ENCODE data around the gene B4GALNT4. TPM values are rescaled to one million over a fixed set of nuclear protein-coding genes. Genes with fewer than 3 reads are reported as not detected.

B4GALNT4 gene
- total and polyA plus RNA-seq, 2 of the 4 experiments (the other 2 are of a cell fraction), result 5.2 to 38.6 TPM

DNA sequence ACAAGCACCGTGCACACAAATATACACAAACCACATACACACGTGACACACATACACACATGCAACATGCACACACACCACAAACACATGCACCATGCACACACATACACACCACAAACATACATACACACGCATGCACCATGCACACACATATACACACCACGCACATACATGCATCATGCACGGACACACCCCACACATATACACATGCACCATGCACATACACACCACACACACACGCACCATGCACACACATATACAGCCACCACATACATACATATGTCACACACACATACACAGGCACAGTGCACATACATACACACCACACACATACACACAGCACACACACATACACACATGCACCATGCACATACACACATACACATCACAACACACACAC lies 12.7 kb upstream of the B4GALNT4 start:
- dilution Hi-C loops (cut with HindIII; ENCODE audit: low sequenced_read_pairs, unreplicated experiment) (no loop called here), intact Hi-C loops (cut with micrococcal nuclease) (loop anchor here (2.0 kb wide), 2 partner anchors 44 to 150 kb away; partner anchors contain the start of genes BET1L and RIC8A), in situ Hi-C loops (cut with MboI; ENCODE audit: low sequenced_read_pairs) (loop anchor here (10.0 kb wide), 1 partner anchor 52 kb away; the partner anchor contains the start of gene IFITM2)
- Histone ChIP-seq H3K4ac (ENCODE audit: low read depth, low read length) (no peak overlapping the region), H3K23ac (ENCODE audit: low read depth, low read length) (no peak overlapping the region), H3K56ac (ENCODE audit: extremely low read depth, insufficient read depth, low read length) (no peak overlapping the region), H2BK15ac (ENCODE audit: low read depth, low read length) (no peak overlapping the region), H2AK5ac (ENCODE audit: low read depth, low read length) (no peak overlapping the region), H2AK9ac (replicated peaks; ENCODE audit: low read depth, low read length, poor library complexity) (peak overlapping the region; percentile 5), H3K9ac (ENCODE audit: low read depth, low read length) (no peak overlapping the region), H3K36me3 (ENCODE audit: control insufficient read depth, insufficient read depth, low read length) (no peaks in the 10 kb centered on the region), H3K4me3 (ENCODE audit: insufficient read depth, low read depth, low read length) (no peak overlapping the region), H4K91ac (ENCODE audit: insufficient read depth, low read depth, low read length) (no peak overlapping the region), H2BK20ac (ENCODE audit: low read depth, low read length) (no peak overlapping the region), H2BK5ac (ENCODE audit: low read depth, low read length, poor library complexity, severe bottlenecking) (peak overlapping the region; percentile 100), H3K4me2 (ENCODE audit: low read depth, low read length) (no peak overlapping the region), H3K9me3 (ENCODE audit: control insufficient read depth, insufficient read depth, low read length) (peaks cover 2% of the 10 kb centered on the region; the same call in 1 of the 2 replicates), H2BK120ac (ENCODE audit: low read depth, low read length) (no peak overlapping the region), H4K20me1 (ENCODE audit: insufficient read depth, low read length) (no peaks in the 10 kb centered on the region), H3K79me1 (ENCODE audit: low read depth in 1 of 2, low read length in 2 of 2) (peaks cover 0 to 17% of the 10 kb centered on the region in 2 experiments; a peak in 1 of 4 replicates), H3K18ac (ENCODE audit: low read depth, low read length) (no peak overlapping the region), H3K4me1 (ENCODE audit: control insufficient read depth, insufficient read depth, low read length) (peaks cover 8% of the 10 kb centered on the region), H3K27ac (ENCODE audit: insufficient read depth, low read length) (no peak overlapping the region), H2AFZ (replicated peaks; ENCODE audit: low read length, poor library complexity) (peak overlapping the region; percentile 37), H3K27me3 (ENCODE audit: control insufficient read depth, insufficient read depth, low read length) (peaks cover 8% of the 10 kb centered on the region), H4K8ac (ENCODE audit: low read depth in 2 of 2, low read length in 2 of 2) (no peak overlapping the region), H3K9me1 (ENCODE audit: insufficient read depth, low read length) (peaks cover 27% of the 10 kb centered on the region), H4K5ac (ENCODE audit: low read depth, low read length) (no peak overlapping the region), H3K14ac (replicated peaks; ENCODE audit: low read depth, low read length) (no peak overlapping the region)
- BruUV-seq (replicated peaks), result no TSS peak
- TF ChIP-seq MXI1 (IDR thresholded peaks at IDR 0.05; ENCODE audit: borderline replicate concordance, low read depth, low read length), result no peak
- TF ChIP-seq POLR2A (IDR thresholded peaks at IDR 0.05; ENCODE audit: low read depth, low read length), result no peak
- no peak for TF ChIP-seq NFE2L2 (IDR thresholded peaks at IDR 0.05; ENCODE audit: low read depth, low read length)
- no peak for TF ChIP-seq RCOR1 (IDR thresholded peaks at IDR 0.05; ENCODE audit: insufficient replicate concordance, low read length)
- TF ChIP-seq CTCF (conservative IDR thresholded peaks at IDR 0.05; ENCODE audit: low read depth, low read length), result no peak
- TF ChIP-seq SMC3 (IDR thresholded peaks at IDR 0.05; ENCODE audit: low read depth, low read length), result no peak
- TF ChIP-seq FOS (IDR thresholded peaks at IDR 0.05; ENCODE audit: low read depth, low read length), result no peak
- no peak for TF ChIP-seq BHLHE40 (IDR thresholded peaks at IDR 0.05; ENCODE audit: low read depth, low read length)
- ATAC-seq (ENCODE audit: low read depth) (no peak), DNase-seq (no peak)
- ChIA-PET CTCF (interaction anchor here (1.6 kb wide), 1 partner anchor 17 kb away, joined by 3 read pairs; no protein-coding TSS in a partner anchor), POLR2A (ENCODE audit: unreplicated experiment) (no interaction called here)
- WGBS, 2 experiments (ENCODE audit: extremely low coverage in 2 of 2, insufficient read length in 1 of 2), result 96% methylated on average over 5 of the region's 6 CpGs; no CpG with 5 or more reads in 1 of the 2 experiments
